ENCODE data around the gene EIF4E2.

The EIF4E2 gene
- total RNA-seq: 57.1 to 107 (median 91.9) reads per million in 3 experiments

GRCh38 chr2:232550354-232551249 is at the start of gene EIF4E2, which contains the start of gene TIGD1:
TSS of gene EIF4E2 (plus strand) at chr2:232550689. CDS start at chr2:232550725, 36 bp downstream.
TSS of gene TIGD1 (minus strand) at chr2:232550557. CDS start at chr2:232549882, 675 bp downstream.
- DNase-seq: peak; percentile 86

DNA sequence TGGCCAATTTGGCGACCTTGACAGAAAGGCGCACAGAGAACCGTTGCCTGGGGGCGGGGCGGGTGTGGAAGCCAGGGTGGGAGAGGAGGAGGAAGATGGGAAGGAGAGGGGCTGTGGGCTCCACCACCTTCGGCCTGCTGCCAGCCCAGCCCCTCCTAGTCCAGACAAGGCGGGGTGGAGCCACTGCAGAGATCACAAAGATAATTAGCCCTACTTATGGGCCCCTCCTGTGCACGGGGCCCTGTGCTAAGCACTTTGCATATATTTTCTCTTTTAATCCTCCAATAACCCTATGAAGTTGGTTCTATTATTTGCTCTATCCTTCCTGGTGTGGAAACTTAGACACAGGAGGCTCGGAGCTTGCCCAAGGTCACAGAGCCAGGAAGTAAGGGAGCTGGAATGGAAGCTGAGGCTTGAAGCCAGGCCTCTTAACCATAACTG is 49.1 kb upstream of the EIF4E2 start:
- DNase-seq: no peak

DNA sequence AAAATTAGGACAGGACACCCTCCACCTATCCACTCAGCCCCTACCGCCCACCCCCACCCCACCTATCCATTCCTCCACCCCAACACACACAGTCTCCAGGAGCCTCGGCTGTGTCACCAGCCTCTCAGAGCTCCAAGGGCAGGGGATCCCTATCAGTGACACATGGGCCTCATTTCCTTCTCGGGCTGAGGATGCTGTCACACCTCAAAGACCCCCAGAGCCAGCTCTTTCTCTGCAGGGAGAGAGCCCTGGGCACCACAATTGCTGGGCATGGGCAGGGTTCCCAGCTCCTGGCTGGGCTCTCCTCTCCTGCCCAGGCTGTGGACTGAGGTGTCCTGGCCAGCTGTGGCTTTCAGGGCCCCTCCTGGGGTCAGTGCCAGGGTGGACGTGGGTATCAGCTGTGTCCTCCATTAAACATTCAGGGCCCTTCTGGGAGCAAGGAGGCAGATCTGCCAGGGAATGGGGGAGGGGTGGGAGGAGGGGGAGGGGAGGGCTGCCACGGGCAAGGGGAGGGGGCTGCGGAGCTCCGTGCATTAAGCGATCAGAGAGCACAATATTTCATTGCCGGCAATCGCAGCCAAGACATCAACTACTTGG is 48.6 kb upstream of the EIF4E2 start:
- DNase-seq: no peak

- peak; percentile 31 for DNase-seq
Measured at GRCh38 chr2:232502511-232502910, 48.0 kb upstream of the EIF4E2 start.

DNA sequence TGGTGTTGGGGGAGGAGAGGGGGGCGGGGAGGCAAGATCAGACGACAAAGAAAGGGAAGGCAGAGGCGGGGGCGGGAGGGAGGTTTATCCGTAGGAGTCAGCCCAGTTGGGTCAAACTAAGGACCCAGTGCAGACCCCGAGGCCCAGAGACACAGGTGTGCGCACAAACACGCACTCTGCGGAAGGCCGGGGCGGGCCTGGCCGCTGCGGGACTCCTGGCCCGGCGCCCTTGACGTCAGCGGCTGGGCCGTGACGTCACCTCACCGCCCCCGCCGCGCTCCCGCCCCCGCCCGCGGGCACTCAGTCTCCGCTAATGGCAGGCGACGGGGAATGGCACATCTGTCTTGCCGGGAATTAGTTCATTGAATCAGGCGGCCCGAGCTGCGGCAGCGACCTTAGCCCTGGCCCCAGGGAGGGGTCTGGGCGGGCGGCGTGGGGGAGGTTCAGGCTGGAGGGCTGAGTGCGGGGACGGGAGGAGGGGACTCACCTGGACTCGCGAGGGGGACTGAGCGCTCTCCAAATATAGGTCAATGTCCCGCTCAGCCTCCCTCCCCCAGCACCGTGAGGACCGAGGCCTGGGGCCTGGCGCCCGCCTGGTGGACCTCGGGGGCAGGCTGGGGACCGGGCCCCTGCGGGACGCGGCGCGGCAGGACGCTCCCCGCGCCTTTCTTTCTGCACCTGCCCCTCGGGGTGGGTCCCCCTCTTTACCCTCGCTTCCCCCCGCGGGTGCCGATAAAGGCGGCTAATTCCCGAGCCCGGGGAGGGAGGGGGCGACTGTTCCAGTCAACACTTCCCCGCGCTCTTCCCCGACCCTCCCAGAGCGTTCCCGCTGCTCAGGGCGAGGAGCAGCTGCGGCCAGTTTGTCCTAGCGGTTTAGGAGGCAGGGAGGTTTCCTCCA is 47.3 kb upstream of the EIF4E2 start:
- peak; percentile 63 for DNase-seq

GRCh38 chr2:232503809-232504323 is 46.6 kb upstream of the EIF4E2 start:
- no peak for DNase-seq

GRCh38 chr2:232504438-232504837 is 46.1 kb upstream of the EIF4E2 start:
- no peak for DNase-seq

DNA sequence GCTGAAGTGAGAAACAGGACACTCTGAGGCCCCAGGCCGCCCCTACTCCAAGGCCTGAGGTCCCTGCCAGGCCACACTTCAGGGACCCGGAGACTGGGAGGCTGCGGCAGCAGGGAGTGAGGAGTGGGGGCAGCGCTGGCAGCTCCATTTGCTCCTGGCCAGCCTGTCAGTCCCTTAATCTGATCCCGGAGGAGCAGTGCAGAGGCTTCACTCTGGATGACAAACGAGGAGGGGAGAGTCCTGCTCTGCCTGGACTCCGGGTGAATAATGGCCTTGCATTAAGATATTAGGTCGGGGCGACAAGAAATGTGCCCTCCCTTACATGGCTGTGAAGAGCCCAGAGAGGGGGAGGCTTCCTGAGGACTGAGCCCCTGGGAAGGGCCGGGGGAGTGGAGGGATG is 44.6 kb upstream of the EIF4E2 start:
- no peak for DNase-seq

GRCh38 chr2:232506709-232507108 is 43.8 kb upstream of the EIF4E2 start:
- DNase-seq: no peak

GRCh38 chr2:232508251-232508650 is 42.2 kb upstream of the EIF4E2 start:
- no peak for DNase-seq

DNA sequence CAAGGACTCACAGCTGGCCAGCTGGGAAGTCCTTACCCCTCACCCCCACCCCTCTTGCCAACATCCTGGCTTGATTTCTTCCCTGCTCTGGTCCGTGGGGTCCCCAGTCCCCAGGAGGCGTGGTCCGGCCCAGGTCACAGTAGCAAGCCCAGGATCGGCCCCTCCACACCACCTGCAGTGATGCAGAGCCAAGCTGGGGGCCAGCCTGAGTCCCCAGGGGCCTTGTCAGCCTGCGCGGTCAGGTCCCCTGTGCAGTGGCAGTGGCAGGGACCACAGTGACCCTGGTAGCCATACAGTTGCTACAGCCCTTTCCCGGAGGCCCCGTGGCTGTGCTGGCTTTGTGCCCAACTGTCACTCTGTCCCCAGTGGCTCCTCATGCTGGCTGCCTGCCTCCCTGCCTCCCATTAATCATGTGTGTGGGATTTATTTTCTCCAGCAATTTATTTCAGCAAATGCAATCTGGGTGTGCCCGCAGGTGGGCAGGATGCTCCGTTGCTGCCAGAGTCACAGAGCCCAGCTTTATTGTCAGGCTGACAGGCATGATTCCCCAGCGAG is 39.1 kb upstream of the EIF4E2 start:
- DNase-seq: no peak

- DNase-seq: no peak
Measured at GRCh38 chr2:232512602-232513001, 37.9 kb upstream of the EIF4E2 start.

- no peak for DNase-seq
Measured at GRCh38 chr2:232513353-232513752, 37.1 kb upstream of the EIF4E2 start.

DNA sequence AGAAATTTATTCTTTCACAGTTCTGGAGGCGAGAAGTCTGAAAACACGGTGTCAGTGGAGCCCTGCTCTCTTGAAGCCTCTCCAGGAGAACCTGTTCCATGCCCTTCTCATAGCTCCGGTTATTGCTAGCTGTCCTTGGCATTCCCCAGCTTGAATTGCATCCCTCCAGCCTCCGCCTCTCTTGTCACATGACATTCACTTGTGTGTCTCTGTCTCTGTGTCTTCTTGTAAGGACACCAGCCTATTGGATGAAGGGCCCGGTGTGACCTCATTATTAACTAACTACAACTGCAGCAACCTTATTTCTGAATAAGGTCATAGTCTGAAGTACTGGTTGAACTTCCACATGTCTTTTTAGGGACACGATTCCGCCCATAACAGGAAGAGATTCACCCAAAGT is 34.9 kb upstream of the EIF4E2 start:
- no peak for DNase-seq

- DNase-seq: no peak
Measured at GRCh38 chr2:232516551-232516950, 33.9 kb upstream of the EIF4E2 start.

DNA sequence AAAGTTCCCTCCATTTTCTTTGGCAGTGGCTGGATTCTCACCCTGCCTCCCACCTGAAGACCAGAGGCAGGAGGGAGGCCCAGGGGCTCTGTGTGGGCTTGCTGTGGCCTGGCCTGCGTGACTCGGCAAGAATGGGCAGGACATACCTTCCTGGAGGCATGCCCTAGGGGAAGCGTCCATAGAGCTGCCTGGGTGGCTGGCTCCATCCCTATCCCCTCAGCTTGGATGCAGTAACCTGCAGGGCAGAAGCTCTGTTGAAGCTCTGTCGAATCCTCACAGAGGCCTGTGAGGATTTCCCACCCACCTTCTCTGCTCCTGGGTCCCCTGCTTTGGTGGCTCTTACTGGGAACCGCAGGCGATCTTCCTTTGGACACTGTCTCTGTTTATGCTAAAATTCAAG is 31.6 kb upstream of the EIF4E2 start:
- no peak for DNase-seq

- DNase-seq: no peak
Measured at GRCh38 chr2:232519581-232520438, 30.7 kb upstream of the EIF4E2 start, which contains the start of gene PRSS56. TSS of gene PRSS56 (plus strand) at chr2:232520388. CDS start at chr2:232520599, 211 bp downstream.

DNA sequence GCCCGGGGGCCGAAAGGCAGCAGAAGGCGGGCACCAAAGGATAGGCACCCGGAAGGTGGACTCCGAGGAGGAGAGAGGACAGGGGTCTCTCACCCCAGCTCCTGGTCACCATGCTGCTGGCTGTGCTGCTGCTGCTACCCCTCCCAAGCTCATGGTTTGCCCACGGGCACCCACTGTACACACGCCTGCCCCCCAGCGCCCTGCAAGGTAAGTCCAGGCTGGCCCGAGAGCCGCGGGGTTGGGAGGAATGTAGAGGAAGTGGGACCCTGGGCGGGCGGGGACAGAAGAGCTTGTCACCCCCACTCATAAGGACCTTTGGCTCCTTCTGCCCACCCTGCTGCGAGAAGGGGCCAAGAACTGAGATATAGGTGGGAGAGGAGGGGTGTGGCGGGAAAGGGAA is 30.0 kb upstream of the EIF4E2 start:
- DNase-seq: no peak

GRCh38 chr2:232521098-232521497 is 29.4 kb upstream of the EIF4E2 start:
- DNase-seq: no peak

- DNase-seq: peak; percentile 36
Measured at GRCh38 chr2:232521959-232522622, 28.4 kb upstream of the EIF4E2 start.

All from central memory CD4-positive, alpha-beta T cell (primary cell).